NCI-H1436 (cell line): ENCODE data around the gene MAPK7.
A peak's percentile ranks its signal among the peaks of the same experiment; 100 is the strongest.

Experiments used
- DNase-seq: peaks from one replicate; lab custom pipeline; 2025; lab: John Stamatoyannopoulos, UW

The MAPK7 gene

GRCh38 chr17:19381361-19381740 lies 3.1 kb downstream of the MAPK7 start:
- DNase-seq: no peak

- DNase-seq: no peak
Measured at GRCh38 chr17:19381741-19382444, 3.6 kb downstream of the MAPK7 start.

- DNase-seq: no peak
Measured at GRCh38 chr17:19382531-19383444, 4.5 kb downstream of the MAPK7 start.

- DNase-seq: no peak
Measured at GRCh38 chr17:19383681-19384470, 5.6 kb downstream of the MAPK7 start.

GRCh38 chr17:19384723-19385391 lies 6.6 kb downstream of the MAPK7 start:
- peak; percentile 29 for DNase-seq

GRCh38 chr17:19385521-19385983 lies 7.3 kb downstream of the MAPK7 start:
- DNase-seq: no peak

GRCh38 chr17:19386051-19386929 lies 8.0 kb downstream of the MAPK7 start:
- peak; percentile 46 for DNase-seq

- DNase-seq: peak; percentile 67
Measured at GRCh38 chr17:19386974-19387920, 8.9 kb downstream of the MAPK7 start, which contains the start of gene MFAP4. Gene MFAP4 (minus strand): TSS chr17:19387190. CDS start chr17:19387155, 35 bp downstream.

GRCh38 chr17:19387921-19388521 lies 9.7 kb downstream of the MAPK7 start:
- no peak for DNase-seq

GRCh38 chr17:19388791-19389785 lies 10.8 kb downstream of the MAPK7 start:
- no peak for DNase-seq

- no peak for DNase-seq
Measured at GRCh38 chr17:19390951-19391350, 12.7 kb downstream of the MAPK7 start.

- DNase-seq: no peak
Measured at GRCh38 chr17:19391432-19391831, 13.1 kb downstream of the MAPK7 start.

- no peak for DNase-seq
Measured at GRCh38 chr17:19392303-19392702, 14.0 kb downstream of the MAPK7 start.

GRCh38 chr17:19397556-19398041 lies 19.3 kb downstream of the MAPK7 start:
- no peak for DNase-seq

GRCh38 chr17:19398301-19399181 lies 20.2 kb downstream of the MAPK7 start:
- peak; percentile 33 for DNase-seq

GRCh38 chr17:19399750-19400450 lies 21.6 kb downstream of the MAPK7 start:
- DNase-seq: no peak
